ENCODE results near the gene PLCG1.

Gene PLCG1

DNA sequence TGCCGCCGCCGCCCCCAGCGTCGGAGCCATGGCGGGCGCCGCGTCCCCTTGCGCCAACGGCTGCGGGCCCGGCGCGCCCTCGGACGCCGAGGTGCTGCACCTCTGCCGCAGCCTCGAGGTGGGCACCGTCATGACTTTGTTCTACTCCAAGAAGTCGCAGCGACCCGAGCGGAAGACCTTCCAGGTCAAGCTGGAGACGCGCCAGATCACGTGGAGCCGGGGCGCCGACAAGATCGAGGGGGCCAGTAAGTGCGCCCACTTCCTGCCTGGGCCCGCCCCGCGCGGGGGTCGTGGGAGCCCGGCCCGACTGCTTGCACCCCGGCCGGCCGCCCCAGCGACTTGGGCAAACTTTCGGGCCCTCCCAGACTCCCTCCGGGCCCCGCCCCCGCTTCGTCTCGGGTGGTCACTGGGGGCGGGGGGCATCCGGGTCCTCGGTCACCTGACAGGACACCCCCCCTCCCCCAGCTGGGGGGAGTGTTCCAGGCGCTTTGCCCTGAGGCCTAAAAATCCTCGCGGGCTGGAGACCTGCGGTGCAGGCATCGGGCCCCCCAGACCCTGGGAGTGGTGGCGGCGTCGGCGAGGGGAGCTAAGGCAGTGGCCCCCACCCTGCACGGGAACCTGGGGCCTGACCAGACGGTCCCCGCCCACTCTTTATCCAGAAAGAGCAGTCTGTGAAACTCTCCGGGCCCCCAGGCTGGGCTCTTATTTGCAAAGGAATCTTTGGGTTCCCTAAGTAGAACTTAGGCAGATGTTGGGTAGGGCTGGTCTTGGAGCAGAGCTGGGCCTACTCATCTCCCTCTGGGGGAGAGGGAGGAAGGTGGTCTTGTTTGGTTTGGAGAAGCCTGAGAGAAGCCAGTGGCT, 501 bp downstream of the PLCG1 start:
- peak overlapping the region; percentile 93 for H3K4me3 ChIP-seq (ENCODE audit: low read length)
- peak overlapping the region; percentile 93 for H3K4me2 ChIP-seq (ENCODE audit: low read length)
- H3F3A ChIP-seq (ENCODE audit: control insufficient read depth, insufficient read depth) = peaks cover 15% of the 10 kb centered on the region
- peaks cover 12% of the 10 kb centered on the region; the same call in 1 of the 2 replicates for H4K20me1 ChIP-seq (ENCODE audit: control insufficient read depth, insufficient read depth, low read depth, low read length)
- H3K27me3 ChIP-seq (ENCODE audit: control insufficient read depth, low read length) = no peaks in the 10 kb centered on the region
- H3K27ac ChIP-seq (ENCODE audit: low read depth, low read length) = peak overlapping the region; percentile 45
- no peaks in the 10 kb centered on the region for H3K9me3 ChIP-seq (ENCODE audit: control insufficient read depth, insufficient read depth, low read length)
- no peaks in the 10 kb centered on the region for H3K9me2 ChIP-seq (replicated peaks; ENCODE audit: control insufficient read depth, low read length)
- peaks cover 54% of the 10 kb centered on the region for H3K79me2 ChIP-seq (ENCODE audit: control insufficient read depth, low read length)
- peaks cover 53% of the 10 kb centered on the region for H3K4me1 ChIP-seq (ENCODE audit: control insufficient read depth, low read length)
- no peak for TF ChIP-seq EZH2phosphoT487 (IDR thresholded peaks at IDR 0.05; ENCODE audit: borderline replicate concordance, low read length)
- TF ChIP-seq, protein P1, sequence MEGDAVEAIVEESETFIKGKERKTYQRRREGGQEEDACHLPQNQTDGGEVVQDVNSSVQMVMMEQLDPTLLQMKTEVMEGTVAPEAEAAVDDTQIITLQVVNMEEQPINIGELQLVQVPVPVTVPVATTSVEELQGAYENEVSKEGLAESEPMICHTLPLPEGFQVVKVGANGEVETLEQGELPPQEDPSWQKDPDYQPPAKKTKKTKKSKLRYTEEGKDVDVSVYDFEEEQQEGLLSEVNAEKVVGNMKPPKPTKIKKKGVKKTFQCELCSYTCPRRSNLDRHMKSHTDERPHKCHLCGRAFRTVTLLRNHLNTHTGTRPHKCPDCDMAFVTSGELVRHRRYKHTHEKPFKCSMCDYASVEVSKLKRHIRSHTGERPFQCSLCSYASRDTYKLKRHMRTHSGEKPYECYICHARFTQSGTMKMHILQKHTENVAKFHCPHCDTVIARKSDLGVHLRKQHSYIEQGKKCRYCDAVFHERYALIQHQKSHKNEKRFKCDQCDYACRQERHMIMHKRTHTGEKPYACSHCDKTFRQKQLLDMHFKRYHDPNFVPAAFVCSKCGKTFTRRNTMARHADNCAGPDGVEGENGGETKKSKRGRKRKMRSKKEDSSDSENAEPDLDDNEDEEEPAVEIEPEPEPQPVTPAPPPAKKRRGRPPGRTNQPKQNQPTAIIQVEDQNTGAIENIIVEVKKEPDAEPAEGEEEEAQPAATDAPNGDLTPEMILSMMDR (IDR thresholded peaks at IDR 0.05; ENCODE audit: low read depth, low read length, poor library complexity, severe bottlenecking) = no peak
- H3K36me3 ChIP-seq (ENCODE audit: control insufficient read depth, low read length) = peaks cover 24% of the 10 kb centered on the region

DNA sequence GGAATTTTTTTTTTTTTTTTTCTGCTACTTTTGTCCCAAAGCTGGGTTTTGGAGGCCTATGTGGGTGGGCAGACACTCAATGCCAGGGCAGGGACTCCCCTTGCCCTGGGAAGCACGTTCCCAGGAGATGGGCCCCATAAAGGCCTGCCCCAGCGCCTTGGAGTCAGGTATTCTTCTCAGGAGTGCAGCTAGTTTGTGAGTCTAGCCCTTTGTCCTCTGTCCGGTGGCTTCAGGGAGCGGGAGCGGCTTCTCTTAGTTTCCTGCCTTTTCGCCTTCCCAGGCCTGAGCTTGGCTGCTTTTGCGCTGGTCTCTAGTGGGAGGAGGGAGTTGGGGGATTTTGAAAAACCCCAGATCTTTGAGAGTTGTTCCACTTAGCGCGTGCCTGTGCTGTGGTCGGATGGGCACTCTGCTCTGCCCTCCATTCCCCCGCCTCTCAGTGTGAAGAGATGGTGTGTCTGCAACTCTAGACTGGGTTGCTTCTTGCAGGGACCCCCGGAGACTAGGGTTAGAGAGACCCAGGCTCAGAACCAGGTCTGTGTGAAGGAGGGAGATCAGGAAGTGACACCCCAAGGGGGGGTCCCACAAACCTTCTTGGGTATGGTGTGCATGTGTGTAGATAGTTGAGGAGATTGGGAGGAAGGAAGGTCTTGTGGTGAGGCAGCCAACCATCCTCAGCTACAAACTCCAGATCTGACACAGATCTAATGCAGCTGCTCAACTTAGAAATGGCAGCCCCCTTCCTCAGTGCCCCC, 1.3 kb downstream of the PLCG1 start:
- no peaks in the 10 kb centered on the region for H3K27me3 ChIP-seq (ENCODE audit: control insufficient read depth, low read length)
- H4K20me1 ChIP-seq (ENCODE audit: control insufficient read depth, insufficient read depth, low read depth, low read length) = peaks cover 13% of the 10 kb centered on the region; the same call in 1 of the 2 replicates
- H3K27ac ChIP-seq (ENCODE audit: low read depth, low read length) = no peak overlapping the region
- H3F3A ChIP-seq (ENCODE audit: control insufficient read depth, insufficient read depth) = peaks cover 14% of the 10 kb centered on the region; the same call in 1 of the 2 replicates
- H3K4me2 ChIP-seq (ENCODE audit: low read length) = peak overlapping the region; percentile 93
- H3K9me2 ChIP-seq (replicated peaks; ENCODE audit: control insufficient read depth, low read length) = no peaks in the 10 kb centered on the region
- no peaks in the 10 kb centered on the region for H3K9me3 ChIP-seq (ENCODE audit: control insufficient read depth, insufficient read depth, low read length)
- peaks cover 28% of the 10 kb centered on the region for H3K36me3 ChIP-seq (ENCODE audit: control insufficient read depth, low read length)
- peaks cover 56% of the 10 kb centered on the region for H3K4me1 ChIP-seq (ENCODE audit: control insufficient read depth, low read length)
- peaks cover 62% of the 10 kb centered on the region for H3K79me2 ChIP-seq (ENCODE audit: control insufficient read depth, low read length)
- H3K4me3 ChIP-seq (ENCODE audit: low read length) = peak overlapping the region; percentile 93
- TF ChIP-seq EZH2phosphoT487 (IDR thresholded peaks at IDR 0.05; ENCODE audit: borderline replicate concordance, low read length) = no peak
- TF ChIP-seq, protein P1 (IDR thresholded peaks at IDR 0.05; ENCODE audit: low read depth, low read length, poor library complexity, severe bottlenecking) = no peak

DNA sequence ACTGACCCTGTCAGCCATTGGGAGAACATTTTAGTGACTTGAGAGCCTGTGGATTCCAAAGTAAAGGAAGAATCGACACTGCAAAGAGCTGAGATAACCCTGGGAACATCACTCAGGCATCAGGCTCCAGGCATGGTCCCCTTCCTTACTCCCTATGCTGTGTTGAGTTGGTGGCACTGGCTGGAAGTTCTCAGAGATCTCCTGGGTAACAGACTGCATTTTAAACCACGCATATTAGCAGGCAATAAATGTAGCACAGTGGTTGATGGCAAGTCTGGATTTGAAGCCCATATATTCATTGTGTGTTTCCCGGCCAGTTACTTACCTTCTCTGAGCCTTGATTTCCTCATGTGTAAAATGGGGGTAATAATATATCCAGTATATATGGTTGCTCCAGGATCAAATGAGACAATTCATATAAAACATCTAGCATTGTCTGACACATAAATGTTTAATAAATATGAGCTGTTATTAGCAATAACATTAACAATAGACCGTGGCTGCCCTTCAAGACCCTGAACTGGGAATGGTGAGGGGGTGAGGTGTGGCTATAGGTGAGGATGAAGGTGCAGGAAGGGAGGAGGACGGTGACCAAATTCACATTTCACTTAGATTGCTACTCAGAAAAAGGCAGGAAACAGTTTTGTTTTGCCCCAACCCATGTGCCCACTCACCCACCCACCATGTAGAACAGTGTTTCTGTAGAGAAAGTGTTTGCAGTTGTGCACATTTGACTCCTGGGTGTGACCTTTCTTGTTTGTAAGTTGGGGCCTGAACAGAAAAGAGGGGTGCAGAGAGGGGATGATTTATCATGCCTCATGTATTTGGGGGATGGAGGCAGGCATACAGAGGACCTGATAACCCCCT, 2.1 kb downstream of the PLCG1 start:
- H4K20me1 ChIP-seq (ENCODE audit: control insufficient read depth, insufficient read depth, low read depth, low read length) = peaks cover 13% of the 10 kb centered on the region; the same call in 1 of the 2 replicates
- TF ChIP-seq EZH2phosphoT487 (IDR thresholded peaks at IDR 0.05; ENCODE audit: borderline replicate concordance, low read length) = no peak
- TF ChIP-seq, protein P1 (IDR thresholded peaks at IDR 0.05; ENCODE audit: low read depth, low read length, poor library complexity, severe bottlenecking) = no peak
- H3K4me3 ChIP-seq (ENCODE audit: low read length) = peak overlapping the region; percentile 93

More for the DNA sequence above, 2.1 kb downstream of the PLCG1 start:
- peaks cover 12% of the 10 kb centered on the region; the same call in 1 of the 2 replicates for H3F3A ChIP-seq (ENCODE audit: control insufficient read depth, insufficient read depth)
- peaks cover 31% of the 10 kb centered on the region for H3K36me3 ChIP-seq (ENCODE audit: control insufficient read depth, low read length)
- H3K27ac ChIP-seq (ENCODE audit: low read depth, low read length) = no peak overlapping the region
- peak overlapping the region; percentile 93 for H3K4me2 ChIP-seq (ENCODE audit: low read length)
- peaks cover 49% of the 10 kb centered on the region for H3K4me1 ChIP-seq (ENCODE audit: control insufficient read depth, low read length)
- H3K79me2 ChIP-seq (ENCODE audit: control insufficient read depth, low read length) = peaks cover 71% of the 10 kb centered on the region
- no peaks in the 10 kb centered on the region for H3K9me3 ChIP-seq (ENCODE audit: control insufficient read depth, insufficient read depth, low read length)
- H3K9me2 ChIP-seq (replicated peaks; ENCODE audit: control insufficient read depth, low read length) = no peaks in the 10 kb centered on the region
- H3K27me3 ChIP-seq (ENCODE audit: control insufficient read depth, low read length) = no peaks in the 10 kb centered on the region

Data from DOHH2 (cell line).